ENCODE data around the gene NPFF.

- TF ChIP-seq CTCF (conservative IDR thresholded peaks at IDR 0.05 in 1 of 2, IDR thresholded peaks at IDR 0.05 in 1 of 2; ENCODE audit: low read depth in 1 of 2, low read length in 2 of 2) = no peak
- TF ChIP-seq EZH2 (IDR thresholded peaks at IDR 0.05; ENCODE audit: low read length, missing control alignments) = no peak
Measured at GRCh38 chr12:53462935-53463334, 44.3 kb downstream of the NPFF start.

All from fibroblast of lung (primary cell).